ENCODE results near the gene PTEN.

PTEN gene

DNA sequence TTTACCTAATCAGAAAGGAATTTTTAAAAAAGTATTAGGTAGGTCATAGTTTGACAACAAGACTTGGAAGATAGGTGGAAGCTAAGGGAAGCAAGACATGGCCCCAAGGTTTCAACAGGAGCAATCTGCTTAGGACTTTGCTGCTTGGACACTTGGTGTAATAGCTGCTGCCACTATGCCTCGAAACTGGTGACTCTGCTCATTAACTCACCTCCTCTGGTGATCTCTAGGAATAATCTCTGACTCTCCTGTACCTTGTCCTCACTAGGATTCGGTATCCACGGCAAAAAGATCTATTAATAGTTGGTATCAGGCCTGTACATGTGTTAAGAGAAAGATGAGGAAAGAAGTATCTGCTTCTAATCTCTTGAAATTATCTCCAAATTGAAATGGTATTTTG is 53.1 kb downstream of the PTEN start:
- Histone ChIP-seq H4K20me1 (ENCODE audit: insufficient read depth, low read length) (no peaks in the 10 kb centered on the region), H3F3A (ENCODE audit: insufficient read depth, low read length) (no peaks in the 10 kb centered on the region), H3K27ac (ENCODE audit: low read depth, low read length, poor library complexity, severe bottlenecking) (no peak overlapping the region), H3K9me2 (ENCODE audit: low read depth, low read length) (no peaks in the 10 kb centered on the region), H3K4me2 (ENCODE audit: low read length) (no peak overlapping the region), H2AFZ (ENCODE audit: low read length) (no peak overlapping the region), H3K36me3 (ENCODE audit: insufficient read depth, low read length) (peaks cover 45% of the 10 kb centered on the region), H3K79me2 (ENCODE audit: insufficient read depth, low read length) (peaks cover 86% of the 10 kb centered on the region), H3K4me1 (ENCODE audit: insufficient read depth, low read length, severe bottlenecking) (no peaks in the 10 kb centered on the region), H3K27me3 (ENCODE audit: insufficient read depth, low read length) (no peaks in the 10 kb centered on the region), H3K9ac (ENCODE audit: low read length) (no peak overlapping the region), H3K4me3 (ENCODE audit: low read depth, low read length, poor library complexity, severe bottlenecking) (no peak overlapping the region), H3K9me3 (ENCODE audit: low read length) (no peaks in the 10 kb centered on the region)
- TF ChIP-seq, protein P1, sequence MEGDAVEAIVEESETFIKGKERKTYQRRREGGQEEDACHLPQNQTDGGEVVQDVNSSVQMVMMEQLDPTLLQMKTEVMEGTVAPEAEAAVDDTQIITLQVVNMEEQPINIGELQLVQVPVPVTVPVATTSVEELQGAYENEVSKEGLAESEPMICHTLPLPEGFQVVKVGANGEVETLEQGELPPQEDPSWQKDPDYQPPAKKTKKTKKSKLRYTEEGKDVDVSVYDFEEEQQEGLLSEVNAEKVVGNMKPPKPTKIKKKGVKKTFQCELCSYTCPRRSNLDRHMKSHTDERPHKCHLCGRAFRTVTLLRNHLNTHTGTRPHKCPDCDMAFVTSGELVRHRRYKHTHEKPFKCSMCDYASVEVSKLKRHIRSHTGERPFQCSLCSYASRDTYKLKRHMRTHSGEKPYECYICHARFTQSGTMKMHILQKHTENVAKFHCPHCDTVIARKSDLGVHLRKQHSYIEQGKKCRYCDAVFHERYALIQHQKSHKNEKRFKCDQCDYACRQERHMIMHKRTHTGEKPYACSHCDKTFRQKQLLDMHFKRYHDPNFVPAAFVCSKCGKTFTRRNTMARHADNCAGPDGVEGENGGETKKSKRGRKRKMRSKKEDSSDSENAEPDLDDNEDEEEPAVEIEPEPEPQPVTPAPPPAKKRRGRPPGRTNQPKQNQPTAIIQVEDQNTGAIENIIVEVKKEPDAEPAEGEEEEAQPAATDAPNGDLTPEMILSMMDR (IDR thresholded peaks at IDR 0.05; ENCODE audit: low read length) = no peak
- no peak for TF ChIP-seq EZH2 (IDR thresholded peaks at IDR 0.05; ENCODE audit: borderline replicate concordance, low read length)

GRCh38 chr10:87918254-87918859 is 54.9 kb downstream of the PTEN start:
- no peaks in the 10 kb centered on the region for H3K9me3 ChIP-seq (ENCODE audit: low read length)
- peaks cover 87% of the 10 kb centered on the region for H3K79me2 ChIP-seq (ENCODE audit: insufficient read depth, low read length)
- no peak overlapping the region for H3K27ac ChIP-seq (ENCODE audit: low read depth, low read length, poor library complexity, severe bottlenecking)
- no peaks in the 10 kb centered on the region for H3F3A ChIP-seq (ENCODE audit: insufficient read depth, low read length)
- H2AFZ ChIP-seq (ENCODE audit: low read length) = no peak overlapping the region
- H3K36me3 ChIP-seq (ENCODE audit: insufficient read depth, low read length) = peaks cover 40% of the 10 kb centered on the region
- no peaks in the 10 kb centered on the region for H3K9me2 ChIP-seq (ENCODE audit: low read depth, low read length)
- no peak overlapping the region for H3K4me3 ChIP-seq (ENCODE audit: low read depth, low read length, poor library complexity, severe bottlenecking)
- H3K4me2 ChIP-seq (ENCODE audit: low read length) = no peak overlapping the region
- no peaks in the 10 kb centered on the region for H3K27me3 ChIP-seq (ENCODE audit: insufficient read depth, low read length)
- H3K4me1 ChIP-seq (ENCODE audit: insufficient read depth, low read length, severe bottlenecking) = peaks cover 8% of the 10 kb centered on the region
- no peak for TF ChIP-seq EZH2 (IDR thresholded peaks at IDR 0.05; ENCODE audit: borderline replicate concordance, low read length)
- TF ChIP-seq, protein P1 (IDR thresholded peaks at IDR 0.05; ENCODE audit: low read length) = no peak
- H3K9ac ChIP-seq (ENCODE audit: low read length) = no peak overlapping the region
- no peaks in the 10 kb centered on the region for H4K20me1 ChIP-seq (ENCODE audit: insufficient read depth, low read length)

GRCh38 chr10:87920538-87920937 is 57.1 kb downstream of the PTEN start:
- no peak overlapping the region for H3K4me2 ChIP-seq (ENCODE audit: low read length)
- peaks cover 51% of the 10 kb centered on the region for H3K36me3 ChIP-seq (ENCODE audit: insufficient read depth, low read length)
- H3K79me2 ChIP-seq (ENCODE audit: insufficient read depth, low read length) = peaks cover 96% of the 10 kb centered on the region
- no peaks in the 10 kb centered on the region for H3K9me2 ChIP-seq (ENCODE audit: low read depth, low read length)
- H3K27ac ChIP-seq (ENCODE audit: low read depth, low read length, poor library complexity, severe bottlenecking) = no peak overlapping the region
- H2AFZ ChIP-seq (ENCODE audit: low read length) = no peak overlapping the region
- peaks cover 8% of the 10 kb centered on the region for H3K4me1 ChIP-seq (ENCODE audit: insufficient read depth, low read length, severe bottlenecking)
- H3K9ac ChIP-seq (ENCODE audit: low read length) = no peak overlapping the region
- H3K4me3 ChIP-seq (ENCODE audit: low read depth, low read length, poor library complexity, severe bottlenecking) = no peak overlapping the region
- no peaks in the 10 kb centered on the region for H3F3A ChIP-seq (ENCODE audit: insufficient read depth, low read length)
- no peaks in the 10 kb centered on the region for H4K20me1 ChIP-seq (ENCODE audit: insufficient read depth, low read length)
- no peaks in the 10 kb centered on the region for H3K9me3 ChIP-seq (ENCODE audit: low read length)
- no peaks in the 10 kb centered on the region for H3K27me3 ChIP-seq (ENCODE audit: insufficient read depth, low read length)
- TF ChIP-seq, protein P1 (IDR thresholded peaks at IDR 0.05; ENCODE audit: low read length) = no peak
- TF ChIP-seq EZH2 (IDR thresholded peaks at IDR 0.05; ENCODE audit: borderline replicate concordance, low read length) = no peak

Measured in OCI-LY1 (cell line).